Central memory CD8-positive, alpha-beta T cell (primary cell): ENCODE measurements around the gene FOXO3.

Source experiments
- ATAC-seq: fragments of 150-1000 bp; cut with Tn5 transposase; replicated peaks from 2 replicates; pipeline ENCODE4 v1.10.0; 2022; ENCODE audit warnings: mild to moderate bottlenecking, moderate FRiP score, moderate number of reproducible peaks; ENCODE audit not compliant: poor library complexity, severe bottlenecking; ENCODE audit errors: extremely low read depth
- DNase-seq, 2 donors: peaks; one replicate each; pipeline ENCODE4 v3.0.0; 2021; ENCODE audit warnings: low spot score in 2 of 2
- H3K27ac Mint-ChIP-seq: one replicate; pipeline ENCODE4 v1.8.0; 2022; ENCODE audit warnings: low read depth, mild to moderate bottlenecking, moderate library complexity, mixed read lengths
- H3K27me3 Mint-ChIP-seq: one replicate; pipeline ENCODE4 v1.8.0; 2022; ENCODE audit warnings: mixed read lengths
- H3K36me3 Mint-ChIP-seq: one replicate; pipeline ENCODE4 v1.8.0; 2022; ENCODE audit warnings: mild to moderate bottlenecking, moderate library complexity, mixed read lengths; ENCODE audit not compliant: insufficient read depth
- H3K4me1 Mint-ChIP-seq: one replicate; pipeline ENCODE4 v1.8.0; 2022; ENCODE audit warnings: mixed read lengths
- H3K4me3 Mint-ChIP-seq: one replicate; pipeline ENCODE4 v1.8.0; 2022; ENCODE audit warnings: mild to moderate bottlenecking, moderate library complexity, mixed read lengths
- H3K9me3 Mint-ChIP-seq: one replicate; pipeline ENCODE4 v1.8.0; 2022; ENCODE audit warnings: mixed read lengths

The FOXO3 gene

DNA sequence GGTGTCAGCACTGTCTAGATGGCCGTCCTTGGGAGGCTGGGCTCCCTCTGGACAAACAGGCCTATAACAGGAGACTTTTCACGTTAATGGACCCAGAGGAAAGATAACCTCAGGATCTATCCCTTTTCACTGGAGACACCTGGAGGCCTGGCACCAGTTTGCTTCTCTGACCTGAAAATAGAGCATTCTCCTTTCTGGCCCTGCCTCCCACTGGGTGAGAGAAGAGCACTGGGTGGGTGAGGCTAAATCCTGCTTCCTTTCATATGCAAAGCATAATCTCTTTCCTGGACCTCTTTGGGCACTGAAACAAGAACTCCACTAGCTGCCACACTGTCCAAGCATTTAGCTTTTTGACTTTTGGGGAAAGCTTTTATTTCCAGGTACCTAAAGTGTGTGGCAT is 78.3 kb downstream of the FOXO3 start:
- peaks cover 51% of the 10 kb centered on the region for H3K4me1 Mint-ChIP-seq
- H3K27me3 Mint-ChIP-seq: no peaks in the 10 kb centered on the region
- H3K36me3 Mint-ChIP-seq: no peaks in the 10 kb centered on the region
- no peak overlapping the region for H3K27ac Mint-ChIP-seq
- no peaks in the 10 kb centered on the region for H3K9me3 Mint-ChIP-seq
- H3K4me3 Mint-ChIP-seq: no peak overlapping the region
- ATAC-seq: no peak
- DNase-seq: no peak

DNA sequence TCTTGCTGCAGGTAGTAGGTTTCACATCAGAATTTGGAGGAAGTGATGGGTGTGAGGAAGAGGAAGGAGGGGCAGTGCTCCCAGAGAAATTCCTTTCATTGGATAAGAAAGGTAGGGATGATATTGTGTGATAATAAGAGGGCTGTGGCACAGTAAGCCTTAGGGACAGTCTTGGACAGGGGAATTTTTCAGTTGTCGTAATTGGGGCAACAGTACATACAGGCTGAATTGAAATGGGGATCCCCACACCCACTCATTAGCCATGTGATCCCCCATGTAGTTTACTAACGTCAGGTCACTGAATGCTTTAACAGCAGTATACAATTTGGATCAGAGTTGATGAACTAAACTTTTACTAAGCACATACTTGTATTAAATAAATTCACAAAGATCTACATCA is 79.4 kb downstream of the FOXO3 start:
- H3K9me3 Mint-ChIP-seq: no peaks in the 10 kb centered on the region
- H3K4me3 Mint-ChIP-seq: no peak overlapping the region
- H3K36me3 Mint-ChIP-seq: no peaks in the 10 kb centered on the region
- DNase-seq: no peak
- peak overlapping the region; percentile 27 for H3K27ac Mint-ChIP-seq
- ATAC-seq: no peak
- H3K27me3 Mint-ChIP-seq: no peaks in the 10 kb centered on the region
- H3K4me1 Mint-ChIP-seq: peaks cover 54% of the 10 kb centered on the region

DNA sequence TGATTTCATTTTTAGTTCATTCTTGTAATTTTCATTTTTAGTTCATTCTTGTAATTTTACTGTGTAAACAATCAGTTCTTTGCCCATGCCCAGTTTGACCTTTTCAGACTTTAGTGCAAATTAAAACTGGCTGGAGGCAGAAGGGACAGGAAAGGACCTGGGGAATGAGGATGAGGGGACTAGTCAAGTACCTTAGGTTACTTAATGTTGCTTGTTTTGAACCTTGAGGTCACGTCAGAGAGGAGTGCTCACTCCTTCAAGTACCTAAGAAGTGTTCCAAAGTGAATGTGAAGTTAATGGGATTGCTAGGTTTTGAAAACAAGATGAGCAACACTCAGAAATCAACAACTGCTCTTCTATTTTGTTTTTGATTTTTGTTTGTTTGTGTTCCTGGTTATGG is 82.5 kb downstream of the FOXO3 start:
- Mint-ChIP-seq H3K36me3 (peaks cover 2% of the 10 kb centered on the region), H3K27ac (no peak overlapping the region), H3K4me3 (no peak overlapping the region), H3K27me3 (no peaks in the 10 kb centered on the region), H3K4me1 (peaks cover 46% of the 10 kb centered on the region), H3K9me3 (no peaks in the 10 kb centered on the region)
- ATAC-seq: no peak
- no peak for DNase-seq

DNA sequence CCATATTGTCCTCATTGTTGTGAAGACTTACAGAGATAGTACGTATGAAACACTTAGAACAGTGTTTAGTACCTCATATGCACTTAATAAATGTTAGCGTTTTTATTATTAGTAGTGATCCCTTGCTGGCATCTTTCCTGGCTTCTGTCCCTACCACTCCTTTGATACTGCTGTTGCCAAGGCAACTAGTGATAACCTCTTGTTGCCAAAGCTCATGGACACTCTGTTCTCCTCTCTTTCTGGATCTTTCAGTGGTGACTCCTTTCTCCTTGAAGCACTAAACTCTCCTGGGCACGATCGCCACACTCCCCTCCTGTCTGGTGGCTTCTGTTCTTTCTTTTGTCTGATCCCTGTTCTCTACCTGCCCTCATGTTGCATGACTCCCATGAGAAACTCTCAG is 83.5 kb downstream of the FOXO3 start:
- Mint-ChIP-seq H3K4me1 (peaks cover 49% of the 10 kb centered on the region), H3K9me3 (no peaks in the 10 kb centered on the region), H3K27ac (no peak overlapping the region), H3K4me3 (no peak overlapping the region), H3K27me3 (no peaks in the 10 kb centered on the region), H3K36me3 (peaks cover 2% of the 10 kb centered on the region)
- DNase-seq: no peak
- ATAC-seq: no peak

DNA sequence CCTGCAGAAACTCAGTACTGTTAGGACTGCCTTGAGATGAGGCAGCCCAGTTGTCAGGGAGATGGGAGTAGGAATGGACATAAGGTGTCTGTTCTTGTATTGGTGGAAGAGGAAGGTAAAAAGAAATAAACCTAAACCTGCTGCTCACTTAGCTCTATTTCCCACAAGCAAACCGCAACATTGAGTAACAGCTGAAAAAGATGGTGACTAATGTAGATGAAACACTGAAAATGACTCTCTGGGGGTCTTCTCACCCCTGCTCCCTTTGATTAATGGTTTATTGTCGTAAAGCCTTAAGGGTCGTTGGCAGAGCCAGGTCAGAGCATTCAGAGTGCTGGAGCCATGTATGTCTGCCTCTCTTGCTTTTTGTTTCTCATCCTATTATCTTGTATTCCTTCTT is 87.5 kb downstream of the FOXO3 start:
- H3K4me3 Mint-ChIP-seq: no peak overlapping the region
- DNase-seq (no peak), ATAC-seq (no peak)
- no peaks in the 10 kb centered on the region for H3K27me3 Mint-ChIP-seq
- no peak overlapping the region for H3K27ac Mint-ChIP-seq
- H3K36me3 Mint-ChIP-seq: peaks cover 4% of the 10 kb centered on the region
- peaks cover 64% of the 10 kb centered on the region for H3K4me1 Mint-ChIP-seq
- no peaks in the 10 kb centered on the region for H3K9me3 Mint-ChIP-seq

DNA sequence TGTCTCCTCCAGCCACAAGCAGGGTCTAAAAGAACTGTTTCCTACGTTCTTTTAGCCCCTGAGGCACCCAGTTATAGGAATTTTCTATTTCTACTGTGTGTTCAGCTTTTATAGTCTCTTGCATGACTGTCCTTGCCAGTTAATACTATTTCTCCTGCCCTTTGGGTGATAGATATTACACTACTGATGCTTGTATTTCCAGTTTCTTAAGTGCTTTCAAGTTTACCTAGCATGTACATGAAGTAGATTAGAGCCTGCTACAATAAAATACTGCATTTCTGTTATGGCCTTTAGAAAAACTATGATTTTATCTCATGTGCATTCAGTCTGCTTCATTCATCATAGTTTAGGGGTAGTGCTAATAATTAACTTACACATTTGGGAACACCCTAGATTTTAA is 89.6 kb downstream of the FOXO3 start:
- no peak overlapping the region for H3K4me3 Mint-ChIP-seq
- no peak for ATAC-seq
- H3K4me1 Mint-ChIP-seq: peaks cover 63% of the 10 kb centered on the region
- no peaks in the 10 kb centered on the region for H3K27me3 Mint-ChIP-seq
- H3K27ac Mint-ChIP-seq: peak overlapping the region; percentile 82
- peaks cover 4% of the 10 kb centered on the region for H3K36me3 Mint-ChIP-seq
- no peaks in the 10 kb centered on the region for H3K9me3 Mint-ChIP-seq
- DNase-seq: no peak

DNA sequence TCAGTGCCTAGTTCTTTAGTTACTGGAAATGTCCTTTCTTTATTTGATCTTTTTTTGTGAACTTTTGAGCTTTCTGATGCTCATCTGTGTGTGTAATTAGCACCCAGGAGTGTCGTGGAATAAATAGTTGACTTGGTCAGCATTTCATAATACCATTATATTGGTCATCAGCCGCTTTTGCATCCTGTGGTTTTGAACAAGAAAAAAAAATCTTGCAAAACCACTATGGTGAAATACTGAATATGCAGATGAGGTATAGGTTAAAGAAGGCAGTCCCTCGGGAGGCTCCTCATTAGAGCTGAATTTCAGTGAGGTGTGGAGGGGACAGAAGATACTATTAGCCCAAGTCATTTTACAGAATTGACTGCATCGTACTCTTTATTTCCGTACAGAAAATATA is 90.1 kb downstream of the FOXO3 start:
- Mint-ChIP-seq H3K27ac (peak overlapping the region; percentile 82), H3K27me3 (no peaks in the 10 kb centered on the region), H3K4me3 (no peak overlapping the region), H3K9me3 (no peaks in the 10 kb centered on the region), H3K36me3 (peaks cover 4% of the 10 kb centered on the region), H3K4me1 (peaks cover 61% of the 10 kb centered on the region)
- DNase-seq: no peak
- ATAC-seq: no peak

DNA sequence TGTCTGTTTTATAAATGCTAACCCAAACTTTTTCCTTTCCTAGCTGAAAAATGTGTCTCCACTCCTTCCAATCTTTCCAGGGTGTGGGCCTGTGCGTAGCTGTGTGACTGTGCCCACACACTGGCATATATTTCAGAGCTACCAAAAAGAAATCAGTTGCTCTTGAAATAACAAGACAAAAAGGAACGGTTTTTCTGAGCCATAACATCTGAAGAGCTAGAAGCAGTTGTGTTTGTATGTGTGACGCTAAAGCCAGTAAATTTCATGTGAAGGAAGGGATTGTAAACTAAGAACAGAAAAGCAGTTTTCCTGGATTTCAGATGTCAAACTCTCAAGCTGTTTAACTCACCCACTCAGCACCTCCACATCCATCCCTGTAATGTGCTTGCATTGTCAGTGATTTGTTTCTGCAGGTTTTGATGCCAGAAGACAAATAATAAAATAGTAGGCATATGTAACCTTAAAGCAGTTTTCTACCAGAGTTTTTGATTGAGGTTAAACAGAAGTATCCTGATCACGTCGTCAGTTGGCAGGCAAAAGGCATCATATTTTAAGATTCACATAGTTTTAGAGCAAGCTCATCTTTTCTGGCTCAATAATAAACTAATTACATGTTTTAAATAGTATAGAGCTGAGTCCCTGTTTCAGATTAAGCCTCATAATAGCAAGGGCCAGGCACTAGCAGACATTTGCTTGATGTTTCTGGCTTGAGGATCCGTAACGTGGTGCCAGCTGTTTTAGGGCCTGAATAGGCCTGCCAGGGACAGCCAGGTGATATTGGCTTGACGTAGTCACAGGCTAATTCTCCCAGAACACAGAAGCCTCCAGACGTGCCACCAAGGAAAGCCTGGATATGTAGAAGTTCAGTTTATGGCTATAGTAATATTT is 90.9 kb downstream of the FOXO3 start:
- ATAC-seq (no peak), DNase-seq (no peak)
- Mint-ChIP-seq H3K27ac (no peak overlapping the region), H3K36me3 (peaks cover 4% of the 10 kb centered on the region), H3K4me3 (no peak overlapping the region), H3K9me3 (no peaks in the 10 kb centered on the region), H3K4me1 (peaks cover 57% of the 10 kb centered on the region), H3K27me3 (no peaks in the 10 kb centered on the region)

DNA sequence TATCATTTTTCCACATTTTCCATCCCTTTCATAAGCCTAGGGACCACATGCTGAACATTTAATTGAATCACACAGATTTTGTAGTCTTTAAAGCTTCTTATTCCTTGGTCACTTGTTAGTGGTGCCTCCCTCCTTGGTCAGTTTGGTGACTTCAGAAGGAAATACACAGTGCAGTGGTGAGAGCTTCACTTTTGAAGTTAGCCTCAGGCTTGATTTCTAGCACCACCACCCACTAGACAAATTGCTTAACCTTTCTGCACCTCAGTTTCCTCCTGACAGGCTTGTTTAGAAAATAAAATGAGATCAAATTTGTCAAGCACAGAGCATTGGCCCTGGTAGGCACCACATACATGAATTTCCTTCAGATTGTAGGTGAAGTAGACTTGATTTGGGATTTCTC is 91.7 kb downstream of the FOXO3 start:
- Mint-ChIP-seq H3K4me3 (no peak overlapping the region), H3K9me3 (no peaks in the 10 kb centered on the region), H3K27ac (no peak overlapping the region), H3K4me1 (peaks cover 58% of the 10 kb centered on the region), H3K36me3 (peaks cover 2% of the 10 kb centered on the region), H3K27me3 (no peaks in the 10 kb centered on the region)
- no peak for ATAC-seq
- no peak for DNase-seq

DNA sequence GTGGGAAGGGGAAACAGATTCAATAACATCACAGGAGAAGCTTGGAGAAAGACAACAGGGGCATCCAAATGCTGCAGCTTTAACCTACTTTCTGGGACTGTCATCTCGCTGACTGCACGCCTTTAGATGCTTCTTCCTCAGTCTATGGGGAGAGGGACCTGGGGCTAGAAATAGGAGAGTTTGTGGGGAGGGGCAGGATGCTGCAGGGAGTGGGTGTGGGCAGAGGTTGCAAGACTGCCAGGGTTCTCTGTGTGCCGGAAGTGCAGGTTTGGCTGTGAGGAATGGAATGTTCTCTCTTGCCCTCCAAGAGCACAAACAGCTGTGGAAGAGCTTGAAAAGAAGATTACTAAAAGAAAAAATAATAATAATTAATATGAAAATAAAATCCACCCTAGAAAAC is 93.2 kb downstream of the FOXO3 start:
- DNase-seq: no peak
- no peak overlapping the region for H3K4me3 Mint-ChIP-seq

DNA sequence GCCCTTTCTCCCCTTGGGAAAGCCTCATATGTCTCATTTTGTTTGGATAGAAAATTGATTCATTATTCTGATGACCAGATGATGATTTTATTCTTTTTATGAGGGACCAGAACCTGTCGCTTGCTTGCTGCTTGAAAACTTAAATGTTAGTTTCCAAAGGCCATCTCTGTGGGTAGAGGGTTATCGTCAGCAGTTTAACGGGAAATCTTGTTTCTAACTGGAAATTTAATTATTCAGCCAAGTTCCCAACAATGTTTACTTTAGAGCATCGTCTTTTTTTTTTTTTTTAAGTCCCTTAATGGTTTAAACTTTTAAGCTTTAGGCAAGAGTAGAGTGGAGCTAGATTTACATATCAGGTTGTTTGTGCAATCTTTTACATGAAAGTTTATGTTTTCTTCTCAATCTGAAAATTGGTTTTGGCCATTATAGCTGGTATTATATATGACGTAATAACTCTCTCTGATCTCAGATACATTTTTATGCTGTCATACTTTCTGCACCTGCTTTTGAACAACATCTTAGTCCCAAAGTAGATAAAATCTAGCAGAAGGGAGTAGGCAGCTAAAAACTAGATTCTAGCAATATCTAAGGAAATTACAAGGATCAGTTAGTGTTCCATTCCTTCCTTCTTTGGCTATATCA is 93.9 kb downstream of the FOXO3 start:
- Mint-ChIP-seq H3K4me3 (no peak overlapping the region), H3K4me1 (peaks cover 62% of the 10 kb centered on the region), H3K27me3 (no peaks in the 10 kb centered on the region), H3K27ac (no peak overlapping the region), H3K36me3 (no peaks in the 10 kb centered on the region), H3K9me3 (no peaks in the 10 kb centered on the region)
- DNase-seq: no peak
- no peak for ATAC-seq

More for the DNA sequence above, 93.2 kb downstream of the FOXO3 start:
- Mint-ChIP-seq H3K27me3 (no peaks in the 10 kb centered on the region), H3K4me1 (peaks cover 68% of the 10 kb centered on the region), H3K27ac (no peak overlapping the region), H3K36me3 (peaks cover 2% of the 10 kb centered on the region), H3K9me3 (no peaks in the 10 kb centered on the region)
- no peak for ATAC-seq

DNA sequence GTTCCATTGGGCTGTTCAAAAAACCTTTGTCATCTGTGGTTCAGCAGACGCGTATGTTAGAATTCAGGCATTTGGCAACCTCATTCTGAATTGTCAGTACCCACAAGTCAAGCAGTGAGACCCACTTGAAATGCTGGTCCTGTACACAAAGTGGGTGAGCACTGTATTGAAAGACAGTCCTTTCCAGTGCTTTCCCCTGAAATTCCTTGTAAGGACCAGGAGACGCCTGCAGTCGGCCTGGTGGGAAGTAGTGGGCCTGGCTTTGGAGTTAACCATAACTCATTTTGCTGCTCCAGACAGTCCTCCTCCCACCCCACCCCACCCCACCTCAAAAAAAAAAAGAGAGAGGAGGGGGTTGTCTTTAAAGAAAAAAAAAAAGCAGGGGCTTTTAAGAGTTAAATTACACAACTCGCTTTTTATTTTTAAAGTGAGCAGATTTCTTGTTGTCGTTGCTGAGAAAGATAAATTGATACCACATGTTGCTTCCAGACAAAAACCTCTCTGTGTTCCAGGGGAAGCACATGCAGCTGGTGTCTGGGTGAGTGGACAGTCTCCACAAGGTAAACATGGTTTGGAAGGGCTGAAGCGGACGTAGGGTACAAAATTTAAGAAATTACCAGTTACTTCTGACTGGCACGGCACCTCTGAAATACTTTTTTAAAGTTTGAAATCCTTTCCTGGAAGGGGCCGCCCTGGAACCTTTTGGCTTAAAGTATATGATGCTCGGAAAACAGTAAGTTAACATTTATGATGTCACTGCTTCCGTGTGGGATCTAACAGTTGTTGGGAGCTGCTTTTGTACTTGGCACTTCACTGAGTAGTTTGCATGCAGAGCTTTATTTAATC is 95.3 kb downstream of the FOXO3 start:
- Mint-ChIP-seq H3K27ac (no peak overlapping the region), H3K9me3 (no peaks in the 10 kb centered on the region), H3K4me3 (no peak overlapping the region), H3K4me1 (peaks cover 48% of the 10 kb centered on the region), H3K36me3 (no peaks in the 10 kb centered on the region), H3K27me3 (no peaks in the 10 kb centered on the region)
- ATAC-seq (no peak), DNase-seq (no peak)
